ENCODE results near the gene YY1.
"Not testable (repeated sequence)": the region's sequence is repeated elsewhere in the genome, so short reads cannot be mapped to it uniquely, and the experiment has no call there.

The YY1 gene

GRCh38 chr14:100243020-100243419, 4.1 kb downstream of the YY1 start:
- DNase-seq (ENCODE audit: low read depth), result no peak

GRCh38 chr14:100246809-100247428, 8.0 kb downstream of the YY1 start:
- no peak for DNase-seq (ENCODE audit: low read depth)

- no peak for DNase-seq (ENCODE audit: low read depth)
Measured at GRCh38 chr14:100250732-100251465, 12.0 kb downstream of the YY1 start.

- DNase-seq (ENCODE audit: low read depth), result no peak
Measured at GRCh38 chr14:100252684-100253083, 13.7 kb downstream of the YY1 start.

GRCh38 chr14:100256339-100256895, 17.5 kb downstream of the YY1 start:
- no peak for DNase-seq (ENCODE audit: low read depth)

- DNase-seq (ENCODE audit: low read depth), result no peak
Measured at GRCh38 chr14:100261621-100262020, 22.7 kb downstream of the YY1 start.

- no peak for DNase-seq (ENCODE audit: low read depth)
Measured at GRCh38 chr14:100262545-100262944, 23.6 kb downstream of the YY1 start.

- no peak for DNase-seq (ENCODE audit: low read depth)
Measured at GRCh38 chr14:100263141-100263540, 24.2 kb downstream of the YY1 start.

GRCh38 chr14:100267990-100268389, 29.0 kb downstream of the YY1 start:
- DNase-seq (ENCODE audit: low read depth), result no peak

- DNase-seq (ENCODE audit: low read depth), result no peak
Measured at GRCh38 chr14:100268591-100269207, 29.8 kb downstream of the YY1 start.

- DNase-seq (ENCODE audit: low read depth), result no peak
Measured at GRCh38 chr14:100271247-100271939, 32.4 kb downstream of the YY1 start.

GRCh38 chr14:100274250-100274649, 35.3 kb downstream of the YY1 start:
- no peak for DNase-seq (ENCODE audit: low read depth)

GRCh38 chr14:100275214-100275613, 36.3 kb downstream of the YY1 start:
- no peak for DNase-seq (ENCODE audit: low read depth)

- no peak for DNase-seq (ENCODE audit: low read depth)
Measured at GRCh38 chr14:100278702-100279101, 39.8 kb downstream of the YY1 start.

- no peak for DNase-seq (ENCODE audit: low read depth)
Measured at GRCh38 chr14:100279133-100279532, 40.2 kb downstream of the YY1 start.

- no peak for DNase-seq (ENCODE audit: low read depth)
Measured at GRCh38 chr14:100279563-100279962, 40.6 kb downstream of the YY1 start.

GRCh38 chr14:100281286-100282082, 42.5 kb downstream of the YY1 start:
- no peak for DNase-seq (ENCODE audit: low read depth)

GRCh38 chr14:100282083-100282350, 43.1 kb downstream of the YY1 start:
- DNase-seq (ENCODE audit: low read depth), result no peak

GRCh38 chr14:100282766-100283419, 43.9 kb downstream of the YY1 start:
- DNase-seq (ENCODE audit: low read depth), result no peak

GRCh38 chr14:100283436-100283835, 44.5 kb downstream of the YY1 start:
- not testable (repeated sequence) for DNase-seq (ENCODE audit: low read depth)
